B cell (primary cell): Measurements from ENCODE around the gene SPA17. TPM values are rescaled to one million over a fixed set of nuclear protein-coding genes. Genes with fewer than 3 reads are reported as not detected.

Experiments
- ATAC-seq: fragments of 200-7000 bp; cut with Tn5 transposase; one replicate; pipeline ENCODE4 v1.10.0; 2021; ENCODE audit warnings: low read depth, mild to moderate bottlenecking, moderate number of reproducible peaks, moderate library complexity
- CTCF ChIA-PET: fragments of 350-600 bp; sonication (Branson Sonifier 250); formaldehyde crosslinking; loops from one replicate; lab custom pipeline; 2021; ENCODE audit warnings: antibody characterized with exemption, inconsistent platforms; lab: Charles Lee
- POLR2A ChIA-PET: fragments of 350-600 bp; sonication (Branson Sonifier 250); formaldehyde crosslinking; loops from one replicate; lab custom pipeline; 2021; ENCODE audit warnings: antibody characterized with exemption; lab: Charles Lee
- DNase-seq: peaks from one replicate; pipeline ENCODE4 v3.0.0; 2013
- H2AFZ ChIP-seq: 2 replicates; pipeline ENCODE4 v1.6.1; 2012; ENCODE audit warnings: mild to moderate bottlenecking, low read depth, low read length; ENCODE audit not compliant: insufficient read depth, poor library complexity, severe bottlenecking
- H3K27ac ChIP-seq, 2 donors: 1 replicate in 1 of 2; 2 replicates in 1 of 2; pipeline ENCODE4 v1.5.1; 2012 to 2013; ENCODE audit warnings: low read length in 2 of 2, mild to moderate bottlenecking in 2 of 2, moderate library complexity in 1 of 2
- H3K27me3 ChIP-seq, 4 experiments: fragments of 200-600 bp in 1 of 4; sonication (generic) in 1 of 4; replicated peaks in 1 of 4; 1 replicate in 2 of 4; 2 replicates in 2 of 4; pipeline versions ENCODE4 v1.6.1 to v1.7.0; 2013 to 2016; ENCODE audit warnings: low read length in 3 of 4, mild to moderate bottlenecking in 2 of 4, mixed read lengths in 1 of 4, moderate library complexity in 1 of 4; ENCODE audit not compliant: insufficient read depth in 4 of 4, control insufficient read depth in 3 of 4; ENCODE audit errors: control extremely low read depth in 1 of 4
- H3K36me3 ChIP-seq, 2 experiments: replicated peaks in 1 of 2; 1 replicate in 1 of 2; 2 replicates in 1 of 2; pipeline versions ENCODE4 v1.6.1 to v1.7.1; 2013; ENCODE audit warnings: low read length in 1 of 2; ENCODE audit not compliant: insufficient read depth in 2 of 2, control insufficient read depth in 1 of 2; ENCODE audit errors: control extremely low read depth in 1 of 2, extremely low read depth in 1 of 2
- H3K4me1 ChIP-seq, 2 donors: fragments of 200-600 bp in 1 of 2; sonication (generic) in 1 of 2; 1 replicate in 1 of 2; 2 replicates in 1 of 2; pipeline versions ENCODE4 v1.5.1 to v1.6.1; 2013 to 2017; ENCODE audit warnings: low read length in 2 of 2; ENCODE audit not compliant: control insufficient read depth in 2 of 2, insufficient read depth in 2 of 2
- H3K4me2 ChIP-seq: replicated peaks from 2 replicates; pipeline ENCODE3; 2012; ENCODE audit warnings: mild to moderate bottlenecking, low read depth, low read length; ENCODE audit not compliant: poor library complexity, severe bottlenecking
- H3K4me3 ChIP-seq, 5 experiments: fragments of 200-600 bp in 1 of 5; sonication (generic) in 1 of 5; 1 replicate in 3 of 5; 2 replicates in 2 of 5; pipeline versions ENCODE4 v1.5.1 to v1.7.0; 2011 to 2016; ENCODE audit warnings: low read length in 4 of 5, mild to moderate bottlenecking in 4 of 5, low read depth in 2 of 5, control low read depth in 1 of 5, moderate library complexity in 1 of 5; ENCODE audit not compliant: insufficient read depth in 1 of 5; ENCODE audit errors: control extremely low read depth in 1 of 5, extremely low read depth in 1 of 5
- H3K79me2 ChIP-seq: fragments of 200-600 bp; sonication (generic); one replicate; pipeline ENCODE4 v1.6.0; 2016; ENCODE audit warnings: low read length; ENCODE audit not compliant: control insufficient read depth, insufficient read depth
- H3K9ac ChIP-seq: fragments of 200-600 bp; sonication (generic); 2 replicates; pipeline ENCODE4 v1.6.1; 2017; ENCODE audit warnings: mild to moderate bottlenecking, low read length, moderate library complexity
- H3K9me3 ChIP-seq, 3 donors: one replicate each; pipeline versions ENCODE4 v1.6.1 to v1.7.1; 2013; ENCODE audit warnings: low read length in 2 of 3; ENCODE audit not compliant: control insufficient read depth in 2 of 3, insufficient read depth in 1 of 3; ENCODE audit errors: control extremely low read depth in 1 of 3
- H4K20me1 ChIP-seq: 2 replicates; pipeline ENCODE4 v1.6.0; 2012; ENCODE audit warnings: mild to moderate bottlenecking, low read length; ENCODE audit not compliant: insufficient read depth, control insufficient read depth, poor library complexity, severe bottlenecking
- H3K27ac Mint-ChIP-seq: one replicate; pipeline ENCODE4 v1.8.0; 2021; ENCODE audit warnings: mixed read lengths
- H3K27me3 Mint-ChIP-seq: one replicate; pipeline ENCODE4 v1.8.0; 2021; ENCODE audit warnings: mixed read lengths
- H3K4me1 Mint-ChIP-seq: one replicate; pipeline ENCODE4 v1.8.0; 2021; ENCODE audit warnings: mixed read lengths
- H3K4me3 Mint-ChIP-seq: one replicate; pipeline ENCODE4 v1.8.0; 2021; ENCODE audit warnings: mixed read lengths
- H3K9me3 Mint-ChIP-seq: one replicate; pipeline ENCODE4 v1.8.0; 2022; ENCODE audit warnings: mixed read lengths; ENCODE audit not compliant: insufficient read depth
- CTCF ChIP-seq: fragments of 200-600 bp; IDR thresholded peaks from one replicate; pipeline ENCODE4 v1.8.0; 2022; ENCODE audit warnings: antibody characterized with exemption, mild to moderate bottlenecking
- EZH2 ChIP-seq: IDR thresholded peaks from 2 replicates; pipeline ENCODE4 v1.6.1; 2012; ENCODE audit warnings: borderline replicate concordance, low read depth, mild to moderate bottlenecking, moderate library complexity, low read length; ENCODE audit not compliant: insufficient read depth, poor library complexity, severe bottlenecking
- WGBS: methylation state at CpG from one replicate; pipeline ENCODE4 v1.1.5; 2013; ENCODE audit warnings: missing lambda C conversion rate; ENCODE audit not compliant: insufficient coverage; 5-methylcytosine and 5-hydroxymethylcytosine counted together
- intact Hi-C: fragments of 100-400 bp; cut with micrococcal nuclease; formaldehyde crosslinking; loops from one replicate; pipeline ENCODE4 v1.10.0; 2022
- polyA plus RNA-seq: library from polyadenylated mRNA; depleted of rRNA; stranded (reverse); fragments of >200 nt; gene quantifications from 2 replicates; pipeline ENCODE4 v1.2.3, GENCODE V29; 2012
- total RNA-seq, 2 donors: library from RNA; stranded (reverse); fragments of 120-200 nt in 1 of 2; gene quantifications; 1 replicate in 1 of 2; 2 replicates in 1 of 2; pipeline versions ENCODE4 v1.2.3 to v1.2.4, GENCODE V29; 2013 to 2022

The SPA17 gene
- total and polyA plus RNA-seq, 2 donors (not counting 1 experiment from before 2014, with no cell fraction given), result 0.21 to 0.76 TPM

- H3K4me3 ChIP-seq, result no peak overlapping the region
- Mint-ChIP-seq H3K4me1 (peaks cover 16% of the 10 kb centered on the region), H3K27ac (no peak overlapping the region), H3K27me3 (no peaks in the 10 kb centered on the region), H3K9me3 (no peaks in the 10 kb centered on the region), H3K4me3 (no peak overlapping the region)
- H3K4me2 ChIP-seq, result no peak overlapping the region
- ATAC-seq (no peak), DNase-seq (no peak)
- H3K36me3 ChIP-seq, result peaks cover 0 to under 1% of the 10 kb centered on the region in 2 experiments
- CTCF ChIA-PET, result interaction anchor here (1.0 to 5.9 kb wide), 6 partner anchors 17 to 196 kb away, joined by 3 to 61 read pairs (median 5); no protein-coding TSS in a partner anchor
- no peaks in the 10 kb centered on the region for H3K9me3 ChIP-seq
- no peaks in the 10 kb centered on the region for H4K20me1 ChIP-seq
- no peaks in the 10 kb centered on the region for H3K79me2 ChIP-seq
- H3K27me3 ChIP-seq, result no peaks in the 10 kb centered on the region
- peaks cover 14 to 16% of the 10 kb centered on the region in 2 donors for H3K4me1 ChIP-seq
- WGBS, result 100% methylated on average over 2 of the region's 3 CpGs
- H3K9ac ChIP-seq, result no peak overlapping the region
- intact Hi-C loops, result loop anchor here (10.0 kb wide), 1 partner anchor 1232 kb away; no protein-coding TSS in a partner anchor
- POLR2A ChIA-PET, result no interaction called here
- no peak overlapping the region for H2AFZ ChIP-seq
- H3K27ac ChIP-seq, result no peak overlapping the region
- TF ChIP-seq CTCF (no peak), EZH2 (no peak)
Observed at GRCh38 chr11:124642628-124643027, 31.1 kb upstream of the SPA17 start.

GRCh38 chr11:124643042-124643604 is 30.6 kb upstream of the SPA17 start:
- Histone ChIP-seq H3K4me2 (no peak overlapping the region), H3K4me1 (peaks cover 14 to 16% of the 10 kb centered on the region in 2 donors), H3K27ac (no peak overlapping the region), H4K20me1 (no peaks in the 10 kb centered on the region), H2AFZ (no peak overlapping the region), H3K79me2 (no peaks in the 10 kb centered on the region), H3K36me3 (no peaks in the 10 kb centered on the region), H3K4me3 (no peak overlapping the region), H3K9ac (no peak overlapping the region), H3K27me3 (no peaks in the 10 kb centered on the region), H3K9me3 (no peaks in the 10 kb centered on the region)
- Mint-ChIP-seq H3K27ac (no peak overlapping the region), H3K9me3 (no peaks in the 10 kb centered on the region), H3K4me3 (no peak overlapping the region), H3K4me1 (peaks cover 16% of the 10 kb centered on the region), H3K27me3 (no peaks in the 10 kb centered on the region)
- DNase-seq (no peak), ATAC-seq (no peak)
- CTCF ChIA-PET, result interaction anchor here (1.0 to 5.9 kb wide), 9 partner anchors 10 to 195 kb away, joined by 3 to 61 read pairs (median 5); no protein-coding TSS in a partner anchor
- POLR2A ChIA-PET, result no interaction called here
- WGBS, result 98% methylated on average over 5 of the region's 10 CpGs
- TF ChIP-seq CTCF, result no peak
- no peak for TF ChIP-seq EZH2
- intact Hi-C loops, result loop anchor here (10.0 kb wide), 1 partner anchor 1232 kb away; no protein-coding TSS in a partner anchor
